Adrenal gland (tissue), 12 donors: ENCODE data around the gene NAGPA. TPM values are rescaled to one million over a fixed set of nuclear protein-coding genes. Genes with fewer than 3 reads are reported as not detected.

Source experiments
- DNase-seq, 7 donors: peaks; one replicate each; pipeline ENCODE4 v3.0.0-alpha.2; 2019 to 2020
- H3K27ac ChIP-seq, 5 donors: fragments of 200-600 bp; sonication (generic) in 4 of 5; 1 replicate in 3 of 5; 2 replicates in 2 of 5; pipeline versions ENCODE4 v1.5.1 to v1.8.0; 2016 to 2020; ENCODE audit warnings: mild to moderate bottlenecking in 1 of 5
- H3K27me3 ChIP-seq: fragments of 200-600 bp; 2 replicates; pipeline ENCODE4 v1.8.0; 2021
- H3K36me3 ChIP-seq, 2 donors: fragments of 200-600 bp; replicated peaks in 1 of 2; 1 replicate in 1 of 2; 2 replicates in 1 of 2; pipeline versions ENCODE4 v1.5.1 to v1.8.0; 2018 to 2022
- H3K4me1 ChIP-seq, 2 donors: fragments of 200-600 bp; replicated peaks in 1 of 2; 1 replicate in 1 of 2; 2 replicates in 1 of 2; pipeline versions ENCODE4 v1.5.1 to v1.8.0; 2018 to 2021
- H3K4me3 ChIP-seq, 4 donors: fragments of 200-600 bp; sonication (generic) in 3 of 4; one replicate each; pipeline ENCODE4 v1.5.1; 2016 to 2018
- H3K9me3 ChIP-seq, 3 donors: fragments of 200-600 bp; sonication (generic) in 1 of 3; replicated peaks in 1 of 3; 1 replicate in 2 of 3; 2 replicates in 1 of 3; pipeline versions ENCODE4 v1.5.1 to v1.8.0; 2016 to 2021
- CTCF ChIP-seq, 6 experiments: fragments of 450-650 bp in 4 of 6; fragments of 200-600 bp in 2 of 6; sonication (generic) in 1 of 6; IDR thresholded peaks; 1 replicate in 5 of 6; 2 replicates in 1 of 6; pipeline versions ENCODE4 v1.5.1 to v1.8.0; 2016 to 2021; ENCODE audit warnings: antibody characterized with exemption in 6 of 6, mild to moderate bottlenecking in 2 of 6, moderate library complexity in 1 of 6
- POLR2A ChIP-seq, 2 donors: fragments of 450-650 bp; IDR thresholded peaks; one replicate each; pipeline ENCODE4 v1.6.1; 2017; ENCODE audit warnings: antibody characterized with exemption in 2 of 2, mild to moderate bottlenecking in 2 of 2, moderate library complexity in 1 of 2
- WGBS, 4 donors: extraction: QIAGEN DNeasy Blood & Tissue Kit in 2 of 4; methylation state at CpG; one replicate each; pipeline versions ENCODE4 v1.1.5 to v1.1.7; 2013 to 2017; 5-methylcytosine and 5-hydroxymethylcytosine counted together
- intact Hi-C, 2 donors: fragments of 100-400 bp; cut with DNase I; formaldehyde crosslinking; loops; one replicate each; pipeline versions ENCODE4 v1.14.1 to v1.15.0; 2022 to 2023
- polyA plus RNA-seq, 3 donors: library from polyadenylated mRNA; stranded (reverse); fragments of 200-250 nt in 2 of 3; fragments of 350-450 nt in 1 of 3; fragmentation: Illumina TruSeq in 1 of 3; extraction: RNeasy Lipid Tissue Mini Kit (QIAGEN cat#74804) in 1 of 3; gene quantifications; one replicate each; pipeline ENCODE4 v1.2.3, GENCODE V29; 2013 to 2014
- total RNA-seq, 9 donors: library from RNA; depleted of rRNA in 4 of 9; stranded (reverse); fragments of >200 nt in 4 of 9; fragments of 120-200 nt in 1 of 9; fragmentation: NEBNext Ultra II Directional in 1 of 9; extraction: Animal tissue kit (Norgen Biotek cat#: 25700) in 1 of 9; gene quantifications; one replicate each; pipeline versions ENCODE4 v1.1.0 to v1.2.4, GENCODE V29; 2013 to 2023
- donor health status: healthy with polysubstance abuse.
- donor health status: Bipolar disorder and iron deficiency.
- donor health status: DM: yes; HTN: yes; CAD: no.
- donor health status: DM: no; HTN: no; CAD: no.
- donor health status: DM: no; HTN: no; CAD: no.
- donor health status: DM: yes; HTN: yes; CAD: no.

The NAGPA gene
- total and polyA plus RNA-seq, 12 donors, result 4.5 to 47.8 (median 19.4) TPM

GRCh38 chr16:4980691-4981090 lies 53.0 kb downstream of the NAGPA start:
- WGBS, 4 donors, result 79 to 85% (median 83%) methylated on average over 10 of the region's 10 CpGs
- Histone ChIP-seq H3K27ac (no peak overlapping the region), H3K27me3 (no peaks in the 10 kb centered on the region), H3K4me3 (no peak overlapping the region), H3K4me1 (peaks cover 18 to 20% of the 10 kb centered on the region in 2 donors), H3K36me3 (no peaks in the 10 kb centered on the region), H3K9me3 (no peaks in the 10 kb centered on the region)
- TF ChIP-seq POLR2A (IDR thresholded peaks at IDR 0.05) (no peak), CTCF (IDR thresholded peaks at IDR 0.05) (no peak)
- intact Hi-C loops, result no loop called here
- DNase-seq, result no peak

- no peak for TF ChIP-seq CTCF (IDR thresholded peaks at IDR 0.05)
- TF ChIP-seq POLR2A (IDR thresholded peaks at IDR 0.05), result no peak
- Histone ChIP-seq H3K9me3 (no peaks in the 10 kb centered on the region), H3K36me3 (no peaks in the 10 kb centered on the region), H3K27ac (no peak overlapping the region), H3K4me1 (peaks cover 18 to 20% of the 10 kb centered on the region in 2 donors), H3K4me3 (no peak overlapping the region), H3K27me3 (no peaks in the 10 kb centered on the region)
- WGBS, 4 donors, result 78 to 87% (median 79%) methylated on average over 16 to 25 of the region's 25 CpGs
- DNase-seq, result no peak
- intact Hi-C loops, result no loop called here
These were observed 53.7 kb downstream of the NAGPA start for GRCh38 chr16:4979736-4980660.

- Histone ChIP-seq H3K4me3 (no peak overlapping the region), H3K4me1 (peaks cover 18 to 20% of the 10 kb centered on the region in 2 donors), H3K27ac (no peak overlapping the region), H3K9me3 (no peaks in the 10 kb centered on the region), H3K36me3 (no peaks in the 10 kb centered on the region), H3K27me3 (no peaks in the 10 kb centered on the region)
- intact Hi-C loops, result no loop called here
- WGBS, 4 donors, result 86 to 89% (median 88%) methylated on average over 7 of the region's 7 CpGs
- TF ChIP-seq CTCF (IDR thresholded peaks at IDR 0.05) (no peak), POLR2A (IDR thresholded peaks at IDR 0.05) (no peak)
- no peak for DNase-seq
These were observed 54.6 kb downstream of the NAGPA start for GRCh38 chr16:4979164-4979563.

DNA sequence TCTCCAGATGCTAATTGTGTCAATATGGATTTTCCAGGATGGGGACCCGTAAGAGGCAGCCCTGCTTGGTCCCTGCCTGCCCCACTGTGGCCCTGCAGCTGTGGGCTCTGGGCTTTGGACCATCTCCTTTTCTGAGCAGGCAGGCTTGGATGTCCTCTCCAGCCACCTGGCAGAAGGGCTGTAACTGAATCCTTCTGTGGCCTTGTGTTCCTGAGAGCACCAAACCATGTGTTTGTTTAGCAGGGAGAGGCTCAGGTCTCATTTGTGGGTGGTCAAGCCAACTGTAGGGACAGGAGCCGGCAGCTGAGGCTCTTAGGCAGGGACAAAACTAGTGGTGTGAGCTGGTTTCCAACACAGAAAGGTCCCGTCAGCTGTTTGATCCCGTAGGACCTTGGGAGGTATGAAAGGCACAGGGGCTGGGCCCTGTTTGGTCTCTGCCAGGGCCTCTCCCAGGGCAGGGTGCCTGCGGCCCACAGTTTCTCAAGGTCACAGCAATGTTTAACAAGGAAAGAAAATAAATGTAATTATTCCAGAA lies 57.1 kb downstream of the NAGPA start:
- WGBS, 4 donors, result 51 to 61% (median 57%) methylated on average over 4 to 5 of the region's 5 CpGs
- TF ChIP-seq POLR2A (IDR thresholded peaks at IDR 0.05), result peak in 1 of 2 donors; percentile 18
- no peak for TF ChIP-seq CTCF (IDR thresholded peaks at IDR 0.05)
- intact Hi-C loops, result no loop called here

More for the DNA sequence above, 57.1 kb downstream of the NAGPA start:
- Histone ChIP-seq H3K27me3 (no peaks in the 10 kb centered on the region), H3K36me3 (no peaks in the 10 kb centered on the region), H3K4me3 (no peak overlapping the region), H3K4me1 (peaks cover 10 to 16% of the 10 kb centered on the region in 2 donors), H3K27ac (no peak overlapping the region), H3K9me3 (no peaks in the 10 kb centered on the region)
- DNase-seq, result peak in 6 of 7 donors; percentile 39 to 67 (median 58)
